Middle frontal gyrus (tissue), 1 donor: ENCODE data around the gene ANKRD23.
"Not testable (repeated sequence)": the region's sequence is repeated elsewhere in the genome, so short reads cannot be mapped to it uniquely, and the experiment has no call there.

Experiments used
- DNase-seq: peaks from one replicate; pipeline ENCODE4 v3.0.0-alpha.2; 2015; ENCODE audit warnings: low spot score; ENCODE audit errors: extremely low spot score

The ANKRD23 gene

DNA sequence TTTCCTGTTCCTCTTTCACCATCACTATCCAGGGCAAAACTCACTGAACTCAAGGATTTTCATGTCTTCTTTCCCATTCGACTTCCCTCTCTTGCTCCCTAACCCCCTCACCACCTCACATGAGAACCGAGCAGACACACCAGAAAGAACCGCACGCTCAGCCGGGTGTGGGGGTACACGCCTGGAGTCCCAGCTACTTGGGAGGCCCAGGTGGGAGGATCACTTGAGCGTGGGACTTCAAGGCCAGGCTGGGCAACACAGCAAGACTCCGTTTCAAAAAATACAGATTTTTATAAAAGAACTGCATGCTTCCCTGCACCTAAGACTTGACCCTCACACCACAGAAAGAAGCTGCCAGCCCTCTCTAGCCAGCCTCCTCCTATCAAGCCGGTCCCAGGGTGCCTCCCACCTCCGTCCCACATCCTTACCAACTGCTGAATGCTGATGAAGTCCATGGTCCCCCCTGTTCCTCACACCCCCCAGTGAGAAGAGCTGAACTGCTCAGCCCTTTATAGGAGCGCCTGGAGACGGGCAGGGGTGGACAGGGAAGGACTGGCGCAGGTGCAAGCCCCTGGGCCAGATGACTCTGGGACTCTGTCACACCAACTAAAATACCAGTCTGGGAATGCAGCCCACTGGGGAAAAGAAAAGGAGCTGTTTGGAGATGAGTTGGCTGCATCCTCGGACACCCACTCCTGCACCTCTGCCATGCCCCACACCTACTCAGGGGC, at the start of gene ANKRD23:
ANKRD23 (minus strand) TSS at position 484 of the 731 bp plus-strand sequence; CDS start at position 455, 29 bp downstream.
- DNase-seq: no peak

DNA sequence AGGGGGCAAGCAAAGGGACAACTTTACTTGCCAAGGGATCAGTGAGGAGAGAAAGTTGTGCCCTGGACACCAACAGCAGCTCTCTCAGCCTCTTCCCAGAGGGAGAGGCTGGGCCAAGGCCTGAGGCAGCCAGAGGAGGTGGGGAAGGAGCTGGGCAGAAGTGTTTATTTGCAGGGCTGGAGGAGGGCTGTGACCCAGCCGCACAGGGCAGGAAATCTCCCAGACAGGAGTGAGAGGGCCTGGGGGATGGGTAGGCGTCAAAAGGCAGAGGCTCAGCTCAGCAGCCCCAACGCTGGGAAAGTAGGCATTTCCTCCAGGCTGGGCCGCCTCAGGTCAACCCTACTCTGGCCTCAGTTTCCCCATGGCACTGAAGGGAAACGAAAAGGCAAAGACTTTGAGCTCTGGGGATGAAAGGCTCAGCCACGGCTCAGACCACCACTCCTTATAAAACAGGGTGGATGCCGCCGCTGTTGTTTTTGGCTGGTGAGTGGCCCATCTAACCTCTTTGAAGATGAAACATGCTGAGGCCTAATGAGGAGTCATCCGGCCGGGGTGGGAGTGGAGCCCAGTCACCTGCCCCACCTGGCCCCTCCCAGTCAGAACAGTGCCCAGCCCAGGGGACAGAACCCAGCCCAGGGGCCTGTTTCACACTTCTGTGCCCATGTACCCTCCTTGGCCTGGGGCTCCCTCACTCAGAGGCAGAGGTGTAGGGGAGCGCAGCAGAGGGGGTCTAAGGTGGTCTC, 47.9 kb upstream of the ANKRD23 start:
- no peak for DNase-seq

DNA sequence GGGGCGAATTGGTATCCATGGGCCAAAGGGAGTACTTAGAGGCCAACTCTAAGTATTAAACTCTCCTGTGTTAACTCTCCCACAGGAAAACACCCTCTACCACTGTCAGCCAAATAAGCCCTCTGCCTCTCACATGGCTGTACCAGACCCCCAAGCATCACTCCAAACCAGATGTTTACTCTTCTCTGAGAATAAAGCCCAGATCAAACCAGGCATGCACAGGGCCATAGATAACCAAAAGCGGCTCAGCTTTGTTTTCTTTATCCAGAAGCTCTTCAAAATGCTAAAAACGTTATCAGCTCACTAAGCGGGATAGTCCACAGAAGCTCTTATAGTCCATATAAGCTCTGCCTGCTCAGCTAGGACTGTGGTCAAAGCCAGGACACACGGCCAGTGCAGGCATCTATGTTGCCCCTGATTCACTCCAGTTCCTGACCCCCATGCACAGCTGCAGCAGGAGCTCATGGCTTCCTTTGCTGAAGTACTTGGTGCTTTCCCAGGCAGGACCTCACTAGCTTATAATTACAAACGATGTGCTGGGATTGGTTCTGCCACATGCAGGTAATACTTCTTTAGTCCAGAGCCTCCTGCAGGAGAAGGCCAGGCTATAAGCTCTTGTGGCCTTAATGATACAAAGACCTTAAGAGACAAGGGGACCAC, 47.0 kb upstream of the ANKRD23 start:
- no peak for DNase-seq

DNA sequence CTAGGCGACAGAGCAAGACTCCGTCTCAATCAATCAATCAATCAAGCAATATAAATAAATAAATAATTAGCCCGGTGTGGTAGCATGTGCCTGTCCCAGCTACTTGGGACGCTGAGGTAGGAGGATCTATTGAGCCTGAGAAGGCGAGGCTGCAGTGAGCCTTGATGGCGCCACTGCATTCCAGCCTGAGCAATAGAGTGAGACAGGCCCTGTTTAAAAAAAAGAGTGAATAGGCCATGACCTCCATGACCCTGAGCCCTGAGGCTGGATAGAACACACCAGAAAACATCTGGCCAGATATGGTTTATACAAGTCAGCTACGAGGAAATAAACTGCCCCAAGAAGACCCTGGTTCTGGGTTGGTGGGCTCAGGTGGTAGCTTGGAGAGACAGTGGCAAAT, 46.4 kb upstream of the ANKRD23 start:
- DNase-seq: no peak

DNA sequence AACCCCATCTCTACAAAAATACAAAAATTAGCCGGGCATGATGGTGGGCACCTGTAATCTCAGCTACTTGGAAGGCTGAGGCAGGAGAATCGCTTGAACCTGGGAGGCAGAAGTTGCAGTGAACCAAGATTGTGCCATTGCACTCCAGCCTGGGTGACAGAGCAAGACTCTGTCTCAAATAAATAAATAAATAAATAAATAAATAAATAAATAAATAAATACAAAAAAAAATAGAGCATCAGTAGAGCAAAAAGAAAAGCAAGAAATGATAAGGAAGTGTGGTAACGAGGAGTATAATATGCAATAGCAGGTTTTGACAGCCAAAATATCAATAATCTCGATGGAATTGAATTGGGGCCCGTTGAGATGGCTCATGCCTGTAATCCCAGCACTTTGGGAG, 45.7 kb upstream of the ANKRD23 start:
- DNase-seq: not testable (repeated sequence)

DNA sequence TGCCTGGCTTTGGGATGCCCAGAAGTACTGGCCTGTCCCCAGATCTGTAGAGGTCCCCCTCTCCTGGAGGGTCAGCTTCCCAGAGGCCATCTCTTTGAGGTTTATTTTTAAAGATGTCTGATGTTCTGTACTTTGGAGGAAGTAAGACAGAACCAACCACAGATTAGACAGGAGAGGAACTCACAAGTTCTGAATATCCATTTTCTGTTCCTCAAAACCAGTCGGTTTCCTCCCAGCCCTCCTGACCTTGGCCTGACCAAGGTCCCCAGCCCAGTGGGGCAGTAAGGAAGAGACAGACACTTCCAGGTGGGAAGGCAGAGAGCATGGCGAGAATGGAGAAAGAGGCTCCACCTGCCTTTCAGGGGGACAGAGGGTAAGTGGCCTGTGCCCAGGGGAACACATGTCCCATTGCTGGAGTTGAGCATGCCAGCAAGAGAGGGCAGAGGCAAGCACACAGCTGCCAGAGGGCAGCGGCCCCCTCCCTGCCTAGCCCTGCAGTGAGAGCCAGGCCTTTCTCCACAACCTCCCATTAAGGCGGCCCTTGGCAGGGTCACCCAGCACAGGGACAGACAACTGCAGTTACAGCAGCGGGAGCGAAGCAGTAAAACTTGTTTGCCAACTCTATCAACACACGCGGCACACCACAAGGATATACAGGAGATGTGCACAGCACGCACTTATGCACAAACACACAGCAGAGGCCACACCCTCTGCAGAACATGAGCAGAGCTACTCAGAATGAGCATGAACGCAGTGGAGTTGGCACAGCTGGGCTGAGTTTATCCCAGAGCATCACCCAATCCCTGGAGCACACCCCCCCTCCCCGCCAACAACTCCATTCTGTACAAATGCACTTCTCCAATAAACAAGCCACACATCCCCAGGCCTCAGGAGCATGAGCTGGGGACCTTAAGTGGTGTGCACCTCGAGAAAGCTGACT, 44.5 kb upstream of the ANKRD23 start:
- DNase-seq: no peak

DNA sequence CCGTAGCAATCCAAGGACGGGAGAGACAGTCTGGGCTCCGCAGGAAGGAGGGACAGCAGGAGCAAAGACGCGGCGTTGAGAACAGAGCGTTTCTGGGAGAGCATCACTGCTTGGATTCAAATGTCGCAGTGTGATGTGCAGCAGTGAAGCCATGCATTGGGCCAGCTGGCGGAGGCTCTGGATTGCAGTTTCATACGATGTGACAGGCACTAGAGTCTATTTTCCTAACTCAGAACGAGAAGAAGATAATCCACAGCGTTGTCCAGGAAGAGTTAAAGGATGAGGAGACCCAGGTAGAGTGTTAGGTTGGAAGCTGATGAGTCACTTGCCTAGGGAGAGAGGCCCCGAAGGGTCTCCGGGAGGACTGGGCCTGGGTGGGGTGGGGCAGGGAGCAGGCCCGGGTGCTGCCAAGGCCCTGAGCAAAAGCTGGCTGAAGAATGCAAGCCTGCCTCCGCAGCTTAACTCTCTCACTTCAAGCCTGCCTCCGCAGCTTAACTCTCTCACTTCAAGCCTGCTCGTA, 43.7 kb upstream of the ANKRD23 start:
- DNase-seq: no peak

DNA sequence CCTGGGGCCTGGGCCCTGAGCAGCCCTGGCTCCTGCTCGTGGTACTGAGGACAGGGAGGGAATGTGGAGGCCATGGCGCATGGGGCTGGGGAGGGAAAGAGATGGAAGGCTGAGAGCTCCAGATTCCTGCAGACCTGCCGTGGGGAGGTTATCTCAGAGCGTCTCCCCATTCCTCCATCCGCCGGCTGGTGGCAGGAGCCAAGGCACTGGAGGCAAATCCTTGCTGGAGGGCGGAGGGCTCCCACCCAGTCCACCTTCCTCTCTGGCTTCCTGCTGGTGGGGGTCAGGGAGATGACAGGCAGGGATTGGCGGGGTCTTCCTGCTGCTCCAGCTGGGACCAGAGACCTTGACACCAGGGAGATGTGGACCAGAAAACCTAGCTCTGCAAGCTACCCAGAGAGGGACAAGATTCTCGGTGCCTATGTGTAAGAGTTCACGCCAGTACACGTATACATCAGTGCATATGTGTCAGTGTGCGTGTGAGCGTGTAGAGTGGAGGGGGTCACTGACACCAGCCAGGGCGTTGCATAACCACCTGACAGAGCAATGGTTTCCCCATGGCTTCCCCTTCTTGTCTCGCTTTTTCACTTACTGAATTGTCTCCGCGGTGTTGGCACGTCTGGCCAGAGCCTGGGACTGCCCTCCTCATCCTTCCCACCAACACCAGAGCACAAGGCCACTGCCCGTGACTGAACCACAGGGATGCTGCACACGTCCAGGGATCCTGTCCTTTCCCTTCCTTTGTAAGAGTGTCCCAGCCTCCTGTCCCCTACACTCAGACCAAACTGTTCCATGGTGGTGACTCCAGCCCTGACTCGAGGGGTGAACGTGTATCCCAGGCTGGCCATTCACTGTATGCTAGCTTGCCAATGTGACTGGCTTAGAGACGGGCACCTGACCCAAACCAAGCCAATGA, 41.9 kb upstream of the ANKRD23 start:
- no peak for DNase-seq

DNA sequence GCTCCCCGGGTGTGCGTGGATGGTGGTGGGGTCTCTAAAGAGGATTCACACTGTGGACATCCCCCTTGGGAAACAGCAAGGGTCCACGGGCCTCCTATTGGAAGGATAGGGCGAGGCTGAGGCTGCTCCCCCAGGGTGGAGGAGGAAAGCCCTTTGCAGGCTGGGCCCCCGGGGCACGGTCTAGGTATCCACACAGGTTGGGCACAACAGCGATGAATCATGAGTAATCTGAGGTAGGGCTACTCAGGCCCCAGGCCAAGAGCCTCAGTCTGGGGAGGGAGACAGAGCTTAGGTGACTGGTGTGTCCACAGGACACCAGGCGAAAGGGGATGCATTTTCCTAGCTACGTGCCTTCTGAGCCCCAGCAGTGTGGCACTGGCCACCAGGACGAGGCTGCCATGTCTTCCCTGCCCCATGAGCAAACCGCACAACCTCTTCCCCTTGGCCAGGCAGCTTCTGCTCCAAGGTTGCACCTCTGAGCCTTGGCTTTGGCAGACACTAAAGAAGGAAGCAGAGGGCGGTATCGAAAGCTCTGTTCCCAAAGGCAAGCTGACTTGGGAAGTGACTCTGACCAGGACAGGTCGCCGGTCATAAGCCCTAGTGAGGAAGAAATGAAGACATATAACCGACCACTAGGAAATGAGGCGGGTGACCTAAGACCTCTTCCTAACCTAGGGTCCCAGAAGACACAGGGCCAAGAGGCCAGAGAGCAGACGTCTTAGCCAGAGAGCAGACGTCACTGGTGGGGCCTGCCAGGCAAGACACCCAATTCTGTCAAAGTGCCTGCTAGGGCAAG, 40.7 kb upstream of the ANKRD23 start:
- no peak for DNase-seq

DNA sequence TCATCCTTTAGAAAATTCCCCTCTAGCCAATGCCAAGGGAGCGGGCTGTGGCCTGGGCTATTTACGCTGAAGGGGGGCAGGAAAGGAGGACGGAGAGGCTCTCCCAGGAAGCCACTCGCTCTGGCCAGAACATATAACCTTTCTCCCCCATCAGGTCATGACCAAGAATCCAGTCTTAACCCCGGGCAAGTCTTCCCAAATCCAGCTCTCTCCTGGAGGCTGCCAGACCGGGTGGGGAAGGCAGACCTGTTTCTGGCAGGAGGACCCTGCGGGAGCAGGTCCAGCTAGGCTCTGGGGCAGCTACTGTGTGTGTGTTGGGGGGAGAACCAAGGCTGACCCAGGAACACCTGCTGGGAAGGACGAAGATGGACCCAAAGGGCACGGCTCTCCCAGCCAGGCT, 39.5 kb upstream of the ANKRD23 start:
- DNase-seq: no peak

DNA sequence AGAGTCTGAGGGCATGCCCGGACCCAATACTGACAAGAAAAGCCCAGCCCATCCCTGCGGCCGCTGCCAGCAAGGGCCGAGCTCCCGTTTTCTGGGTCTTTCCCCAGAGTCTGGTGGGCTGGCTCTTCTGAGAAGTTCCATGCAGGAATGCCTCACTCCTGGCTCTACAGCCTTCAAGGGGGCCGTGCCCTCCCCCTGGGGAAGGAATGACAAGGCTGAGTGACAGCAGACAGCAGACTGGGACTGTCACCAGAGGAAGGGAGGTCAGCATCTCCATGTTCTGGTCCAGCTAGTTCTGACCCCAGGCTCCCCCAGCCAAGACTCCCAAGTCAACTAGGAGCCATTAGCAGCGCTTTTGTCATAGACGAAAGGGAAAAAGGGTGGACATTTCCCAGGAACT, 39.1 kb upstream of the ANKRD23 start:
- DNase-seq: no peak

DNA sequence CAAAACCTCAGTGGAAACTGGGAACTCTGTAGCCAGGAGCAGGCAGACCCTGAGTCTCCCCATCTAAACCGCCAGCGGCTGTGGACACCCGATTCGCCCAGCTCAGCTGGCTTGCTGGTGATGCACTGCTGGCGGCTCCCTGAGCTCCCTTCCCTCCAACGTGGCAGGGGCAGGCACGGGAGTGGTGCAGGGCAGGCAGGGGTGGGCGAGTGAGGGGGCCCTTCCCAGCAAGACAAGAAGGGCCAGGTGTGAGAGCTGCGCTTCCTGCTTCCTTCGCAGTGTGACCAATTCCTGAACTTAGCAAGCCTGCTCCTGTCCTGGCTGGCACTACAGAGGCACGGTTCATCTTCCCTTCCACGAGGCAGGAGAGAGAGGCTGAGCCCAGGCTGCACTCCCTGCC, 38.4 kb upstream of the ANKRD23 start:
- DNase-seq: no peak

DNA sequence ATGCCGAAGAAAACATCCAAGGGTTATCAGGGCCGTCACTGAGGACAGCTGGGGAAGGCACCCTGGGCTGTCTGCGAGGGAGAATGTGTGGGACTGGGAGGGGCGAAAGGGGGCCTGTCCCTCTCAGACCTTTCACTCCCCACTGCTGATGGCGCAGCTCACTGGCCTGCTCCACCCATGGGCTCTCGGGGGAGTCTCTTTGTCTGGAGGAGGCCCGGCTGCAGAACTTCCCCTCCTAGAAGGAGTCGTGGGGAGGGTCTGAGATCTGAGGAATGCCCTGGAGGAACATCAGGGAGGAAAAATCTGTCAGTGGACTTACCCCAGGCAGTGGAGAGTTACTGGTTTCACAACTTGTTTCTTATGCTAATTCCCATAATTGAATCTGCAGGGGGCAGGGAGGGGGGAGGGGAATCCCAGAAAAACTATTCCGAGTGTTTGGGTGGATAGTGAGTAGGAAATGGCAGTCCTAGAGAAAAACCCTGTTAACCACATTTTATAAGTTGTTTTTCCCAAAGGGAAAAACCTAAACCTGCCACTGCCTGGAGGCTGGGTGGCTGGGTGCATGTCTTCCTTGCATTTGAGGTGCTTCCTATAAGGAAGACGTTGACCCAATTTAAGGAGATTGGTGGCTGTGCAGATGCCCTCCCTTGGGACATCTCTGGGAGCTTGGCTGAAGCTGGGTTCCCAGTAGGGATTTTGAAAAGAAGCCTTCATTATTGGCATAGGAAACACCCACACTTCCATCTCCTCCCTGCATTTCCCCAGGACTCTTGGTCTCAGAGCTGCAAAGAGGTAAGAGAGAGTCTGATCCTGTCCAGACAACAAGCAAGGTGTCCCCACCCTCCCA, 37.8 kb upstream of the ANKRD23 start:
- DNase-seq: no peak

DNA sequence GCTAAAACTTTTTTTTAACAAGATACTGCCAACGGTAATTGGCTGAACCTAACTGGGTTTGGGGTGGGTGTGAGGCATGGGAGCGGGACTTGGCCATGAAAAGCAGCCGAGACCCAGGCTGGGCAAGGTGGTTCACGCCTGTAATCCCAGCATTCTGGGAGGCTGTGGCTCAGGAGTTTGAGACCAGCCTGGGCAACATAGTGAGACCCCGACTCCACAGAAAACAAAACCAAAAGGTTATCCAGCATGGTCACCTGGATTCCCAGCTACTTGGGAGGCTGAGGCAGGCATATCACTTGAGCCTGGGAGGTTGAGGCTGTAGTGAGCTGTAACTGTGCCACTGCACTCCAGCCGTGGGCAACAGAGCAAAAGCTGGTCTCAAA, 37.1 kb upstream of the ANKRD23 start:
- DNase-seq: no peak

DNA sequence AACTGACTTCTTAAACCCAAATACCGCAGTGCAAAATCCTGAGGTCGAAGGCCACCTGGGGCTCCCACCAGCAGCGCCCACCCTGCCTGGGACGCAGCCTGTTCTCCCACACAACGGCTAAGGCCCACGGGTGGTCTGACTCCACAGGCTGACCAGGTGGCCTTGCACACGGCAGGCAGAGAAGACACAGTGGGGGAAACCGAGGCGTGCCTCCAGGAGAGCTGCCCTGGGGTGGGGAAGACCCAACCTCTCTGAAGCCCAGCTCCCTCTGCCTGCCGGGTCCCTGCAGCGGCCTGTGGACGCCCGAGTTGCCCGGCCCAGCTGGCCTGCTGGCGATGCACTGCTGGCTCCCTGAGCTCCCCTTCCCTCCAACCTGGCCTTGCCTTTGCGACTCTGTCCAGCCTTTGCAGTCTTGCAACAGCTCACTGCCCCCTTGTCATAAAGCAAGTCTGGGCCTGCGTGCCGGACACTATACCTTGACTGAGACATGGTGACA, 35.8 kb upstream of the ANKRD23 start:
- DNase-seq: no peak

DNA sequence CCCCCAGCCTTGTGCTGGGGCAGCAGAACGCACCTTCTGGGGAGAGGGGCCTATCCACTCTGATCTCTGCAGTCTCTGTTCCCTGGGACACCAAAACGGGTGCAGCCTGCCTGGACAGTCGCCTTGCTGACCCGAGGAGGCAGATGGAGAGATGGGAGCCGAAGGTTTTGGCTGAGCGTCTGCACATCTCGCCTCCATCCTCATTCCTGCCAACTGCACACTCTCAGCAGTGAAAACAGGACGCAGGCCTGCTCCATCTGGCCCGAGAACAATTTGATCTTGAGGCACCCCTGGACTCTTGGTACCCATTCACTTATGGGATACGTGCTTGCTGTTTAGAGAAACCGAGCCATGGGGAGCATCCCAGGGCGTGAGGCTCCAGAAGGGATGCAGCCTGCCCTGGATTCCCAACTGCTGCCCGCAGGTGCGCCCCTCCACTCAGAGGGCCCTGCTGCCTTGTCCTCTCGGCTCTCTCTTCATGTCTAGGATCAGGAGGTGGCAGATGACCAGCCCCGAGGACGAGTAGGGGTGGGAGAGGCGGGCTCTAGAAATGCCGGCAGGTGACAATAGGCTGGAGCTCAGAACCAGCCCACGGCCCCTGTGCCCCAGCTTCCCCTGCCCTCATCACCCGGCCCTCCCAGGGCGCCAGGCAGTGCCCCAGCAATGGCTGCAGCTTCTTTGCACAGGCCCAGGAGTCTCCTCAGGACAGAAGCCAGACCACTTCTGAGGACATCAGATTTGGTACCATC, 35.1 kb upstream of the ANKRD23 start:
- no peak for DNase-seq

DNA sequence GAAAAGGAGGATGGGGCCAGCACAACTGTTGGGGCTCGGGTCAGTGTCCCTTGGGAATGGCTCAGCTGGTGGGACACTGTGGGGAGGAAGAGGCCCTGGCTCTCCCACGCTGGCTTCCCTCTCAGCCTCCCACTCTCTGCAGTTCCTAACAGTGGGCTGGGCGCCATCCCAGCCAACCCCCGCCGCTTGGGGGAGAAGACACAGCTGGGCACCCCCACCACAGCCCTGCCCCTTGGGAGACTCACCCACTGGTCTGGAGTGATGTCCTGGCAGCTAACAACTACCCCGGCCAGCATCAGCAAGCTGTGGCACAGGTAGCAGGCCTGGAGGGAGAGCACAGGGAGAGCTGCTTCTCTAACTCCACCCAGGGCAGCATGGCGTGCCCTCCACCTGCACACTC, 34.4 kb upstream of the ANKRD23 start:
- DNase-seq: no peak
